HEK293 (cell line): ENCODE data around the gene SLC2A9.

Source experiments
- CTCF ChIA-PET: fragments of 350-600 bp; formaldehyde crosslinking; extraction: SDS; loops from one replicate; lab custom pipeline; 2021; ENCODE audit warnings: antibody characterized with exemption; lab: Yijun Ruan, JAX
- POLR2A ChIA-PET: fragments of 300-600 bp; formaldehyde crosslinking; extraction: SDS; loops from one replicate; lab custom pipeline; 2020; ENCODE audit warnings: antibody characterized with exemption, inconsistent platforms; lab: Yijun Ruan, JAX
- H3K27ac ChIP-seq: fragments of 200-500 bp; sonication (Bioruptor generic); 2 replicates; pipeline ENCODE4 v1.5.1; 2014; ENCODE audit warnings: low read depth, low read length, control low read depth, inconsistent platforms; ENCODE audit errors: extremely low read depth
- H3K36me3 ChIP-seq, 2 experiments: fragments of 200-500 bp in 1 of 2; sonication (Bioruptor generic) in 1 of 2; 1 replicate in 1 of 2; 2 replicates in 1 of 2; pipeline ENCODE4 v1.5.1; 2014 to 2017; ENCODE audit warnings: inconsistent platforms in 2 of 2, low read length in 2 of 2; ENCODE audit not compliant: control insufficient read depth in 2 of 2, insufficient read depth in 1 of 2
- H3K4me1 ChIP-seq: fragments of 200-500 bp; sonication (Bioruptor generic); 2 replicates; pipeline ENCODE4 v1.5.1; 2014; ENCODE audit warnings: mild to moderate bottlenecking, low read length, inconsistent platforms; ENCODE audit not compliant: control insufficient read depth, insufficient read depth
- H3K4me3 ChIP-seq: 2 replicates; pipeline ENCODE4 v1.5.1; 2011; ENCODE audit warnings: low read depth, mild to moderate bottlenecking, control low read depth, low read length, moderate library complexity
- H3K9me3 ChIP-seq: fragments of 200-500 bp; sonication (Bioruptor generic); 2 replicates; pipeline ENCODE4 v1.5.1; 2014; ENCODE audit warnings: low read depth, low read length, inconsistent platforms; ENCODE audit not compliant: control insufficient read depth, insufficient read depth
- BCL11B ChIP-seq: fragments of 450-650 bp; formaldehyde crosslinking; IDR thresholded peaks from 2 replicates; pipeline ENCODE4 v1.5.1; 2016; ENCODE audit warnings: low read depth, missing biosample characterization, missing genetic modification characterization
- CTCF ChIP-seq: fragments of 450-650 bp; formaldehyde crosslinking; IDR thresholded peaks from 2 replicates; pipeline ENCODE4 v1.5.1; 2016; ENCODE audit warnings: missing biosample characterization, missing genetic modification characterization
- KLF17 ChIP-seq: fragments of 450-650 bp; formaldehyde crosslinking; IDR thresholded peaks from 2 replicates; pipeline ENCODE4 v1.5.1; 2016; ENCODE audit warnings: missing biosample characterization, missing genetic modification characterization
- MEIS1 ChIP-seq: sonication (generic); formaldehyde crosslinking; IDR thresholded peaks from 2 replicates; pipeline ENCODE4 v1.8.1; 2022; ENCODE audit warnings: missing genetic modification reagents, mild to moderate bottlenecking, borderline replicate concordance
- PRDM1 ChIP-seq: fragments of 450-650 bp; formaldehyde crosslinking; IDR thresholded peaks from 2 replicates; pipeline ENCODE4; 2016; ENCODE audit warnings: missing biosample characterization, missing genetic modification characterization
- SALL2 ChIP-seq: fragments of 450-650 bp; formaldehyde crosslinking; IDR thresholded peaks from 2 replicates; pipeline ENCODE4 v1.5.0; 2017; ENCODE audit warnings: missing biosample characterization, mild to moderate bottlenecking, missing genetic modification characterization, borderline replicate concordance
- SCRT1 ChIP-seq: fragments of 450-650 bp; formaldehyde crosslinking; IDR thresholded peaks from 2 replicates; pipeline ENCODE4 v1.5.1; 2016; ENCODE audit warnings: missing biosample characterization, missing genetic modification characterization, borderline replicate concordance
- SCRT2 ChIP-seq: fragments of 450-650 bp; formaldehyde crosslinking; IDR thresholded peaks from 2 replicates; pipeline ENCODE4 v1.5.1; 2016; ENCODE audit warnings: missing biosample characterization, missing genetic modification characterization
- SP2 ChIP-seq: fragments of 450-650 bp; formaldehyde crosslinking; IDR thresholded peaks from 2 replicates; pipeline ENCODE4 v1.5.1; 2016; ENCODE audit warnings: missing biosample characterization, missing genetic modification characterization
- ZBTB26 ChIP-seq: fragments of 450-650 bp; formaldehyde crosslinking; optimal IDR thresholded peaks from 2 replicates; pipeline ENCODE3; 2016; ENCODE audit warnings: missing biosample characterization, mild to moderate bottlenecking, missing genetic modification characterization
- ZBTB6 ChIP-seq: fragments of 450-650 bp; formaldehyde crosslinking; IDR thresholded peaks from 2 replicates; pipeline ENCODE4 v1.5.1; 2017; ENCODE audit warnings: missing biosample characterization, missing genetic modification characterization
- ZBTB7A ChIP-seq: fragments of 450-650 bp; formaldehyde crosslinking; IDR thresholded peaks from 2 replicates; pipeline ENCODE4 v1.5.1; 2016; ENCODE audit warnings: low read depth, missing biosample characterization, missing genetic modification characterization
- ZFP3 ChIP-seq: fragments of 450-650 bp; formaldehyde crosslinking; IDR thresholded peaks from 2 replicates; pipeline ENCODE4 v1.5.1; 2016; ENCODE audit warnings: low read depth, missing biosample characterization, missing genetic modification characterization
- ZNF121 ChIP-seq: fragments of 450-650 bp; formaldehyde crosslinking; IDR thresholded peaks from 2 replicates; pipeline ENCODE4 v1.5.1; 2016; ENCODE audit warnings: missing biosample characterization, missing genetic modification characterization
- ZNF184 ChIP-seq: fragments of 450-650 bp; IDR thresholded peaks from 2 replicates; pipeline ENCODE4 v1.5.1; 2018; ENCODE audit warnings: missing biosample characterization, mild to moderate bottlenecking, missing genetic modification characterization
- ZNF2 ChIP-seq: fragments of 450-650 bp; formaldehyde crosslinking; IDR thresholded peaks from 2 replicates; pipeline ENCODE4 v1.5.1; 2016; ENCODE audit warnings: missing biosample characterization, missing genetic modification characterization
- ZNF23 ChIP-seq: fragments of 450-650 bp; formaldehyde crosslinking; IDR thresholded peaks from 2 replicates; pipeline ENCODE4 v1.5.1; 2016; ENCODE audit warnings: missing biosample characterization, missing genetic modification characterization, borderline replicate concordance
- ZNF266 ChIP-seq: fragments of 450-650 bp; formaldehyde crosslinking; IDR thresholded peaks from 2 replicates; pipeline ENCODE4 v1.5.1; 2016; ENCODE audit warnings: missing biosample characterization, missing genetic modification characterization, low read depth
- ZNF350 ChIP-seq: fragments of 450-650 bp; formaldehyde crosslinking; IDR thresholded peaks from 2 replicates; pipeline ENCODE4 v1.5.0; 2017; ENCODE audit warnings: missing biosample characterization, mild to moderate bottlenecking, missing genetic modification characterization
- ZNF366 ChIP-seq: fragments of 450-650 bp; formaldehyde crosslinking; conservative IDR thresholded peaks from 2 replicates; pipeline ENCODE4 v1.5.1; 2016; ENCODE audit warnings: missing biosample characterization, missing genetic modification characterization
- ZNF398 ChIP-seq: fragments of 450-650 bp; formaldehyde crosslinking; IDR thresholded peaks from 2 replicates; pipeline ENCODE4 v1.5.1; 2017; ENCODE audit warnings: missing biosample characterization, missing genetic modification characterization
- ZNF473 ChIP-seq: fragments of 450-650 bp; formaldehyde crosslinking; IDR thresholded peaks from 2 replicates; pipeline ENCODE4 v1.5.1; 2017; ENCODE audit warnings: missing biosample characterization, missing genetic modification characterization
- ZNF596 ChIP-seq: fragments of 450-650 bp; IDR thresholded peaks from 2 replicates; pipeline ENCODE4 v1.5.0; 2018; ENCODE audit warnings: missing biosample characterization, mild to moderate bottlenecking, missing genetic modification characterization, moderate library complexity
- ZNF654 ChIP-seq: fragments of 450-650 bp; formaldehyde crosslinking; IDR thresholded peaks from 2 replicates; pipeline ENCODE4 v1.5.1; 2016; ENCODE audit warnings: low read depth, missing biosample characterization, missing genetic modification characterization
- ZNF707 ChIP-seq: fragments of 450-650 bp; formaldehyde crosslinking; IDR thresholded peaks from 2 replicates; pipeline ENCODE4 v1.5.1; 2016; ENCODE audit warnings: missing biosample characterization, missing genetic modification characterization
- ZNF76 ChIP-seq: fragments of 450-650 bp; formaldehyde crosslinking; IDR thresholded peaks from 2 replicates; pipeline ENCODE4; 2016; ENCODE audit warnings: low read depth, missing biosample characterization, missing genetic modification characterization, borderline replicate concordance

SLC2A9 gene

GRCh38 chr4:10019521-10020051 lies 1.7 kb downstream of the SLC2A9 start:
- Histone ChIP-seq H3K4me3 (peak overlapping the region; percentile 36; the same call in 1 of the 2 replicates), H3K27ac (no peak overlapping the region), H3K9me3 (no peaks in the 10 kb centered on the region), H3K4me1 (no peaks in the 10 kb centered on the region), H3K36me3 (no peaks in the 10 kb centered on the region)
- CTCF ChIA-PET, result interaction anchor here (0.6 to 1.6 kb wide), 6 partner anchors 13 to 510 kb away, joined by 3 to 12 read pairs (median 3); no protein-coding TSS in a partner anchor
- TF ChIP-seq MEIS1 (no peak), ZNF23 (tag by site-specific recombination) (no peak), KLF17 (tag by site-specific recombination) (no peak), SCRT1 (no peak), ZNF366 (tag by site-specific recombination) (no peak), ZNF707 (tag by site-specific recombination) (no peak), ZNF76 (tag by site-specific recombination) (no peak), ZNF184 (tag by site-specific recombination) (no peak), ZNF596 (tag by site-specific recombination) (no peak), ZNF350 (tag by site-specific recombination) (no peak), ZFP3 (tag by site-specific recombination) (no peak)
- POLR2A ChIA-PET, result no interaction called here

GRCh38 chr4:10018818-10019461 lies 2.4 kb downstream of the SLC2A9 start:
- no peak overlapping the region for H3K27ac ChIP-seq
- peak overlapping the region; percentile 36 for H3K4me3 ChIP-seq
- H3K36me3 ChIP-seq, result no peaks in the 10 kb centered on the region
- no peaks in the 10 kb centered on the region for H3K4me1 ChIP-seq
- POLR2A ChIA-PET, result interaction anchor here (0.6 kb wide), 2 partner anchors 41 to 98 kb away, joined by 3 to 6 read pairs; partner anchors contain the start of gene WDR1
- H3K9me3 ChIP-seq, result no peaks in the 10 kb centered on the region
- CTCF ChIA-PET, result interaction anchor here (0.6 to 1.6 kb wide), 7 partner anchors 14 to 510 kb away, joined by 3 to 12 read pairs (median 3); no protein-coding TSS in a partner anchor
- TF ChIP-seq ZNF121 (no peak), ZBTB26 (tag by site-specific recombination) (peak; percentile 23), ZNF398 (tag by site-specific recombination) (no peak), PRDM1 (tag by site-specific recombination) (no peak), ZNF654 (tag by site-specific recombination) (peak; percentile 61), ZNF2 (tag by site-specific recombination) (0 out of 2 replicates have a peak, but pooled peaks have one; percentile 43), ZBTB6 (tag by site-specific recombination) (0 out of 2 replicates have a peak, but pooled peaks have one; percentile 21), BCL11B (tag by site-specific recombination) (no peak), SCRT2 (tag by site-specific recombination) (peak; percentile 89), CTCF (tag by site-specific recombination) (peak; percentile 56; the same call in 1 of the 2 replicates), SCRT1 (peak; percentile 95), SALL2 (no peak), SP2 (tag by site-specific recombination) (no peak), ZNF473 (tag by site-specific recombination) (no peak), ZBTB7A (no peak), ZNF366 (tag by site-specific recombination) (no peak), ZNF266 (tag by site-specific recombination) (no peak)
